ENCODE results near the gene GPR17.

- TF ChIP-seq CTCF (IDR thresholded peaks at IDR 0.05) (no peak), EZH2phosphoT487 (IDR thresholded peaks at IDR 0.05) (no peak)
These were observed 1.6 kb downstream of the GPR17 start for GRCh38 chr2:127647242-127648190.
